Head of caudate nucleus (tissue), 42 donors: ENCODE data around the gene PLA2G2D.
"Not testable (repeated sequence)": the region's sequence is repeated elsewhere in the genome, so short reads cannot be mapped to it uniquely, and the experiment has no call there.

Experiments used
- DNase-seq, 42 donors: peaks; one replicate each; pipeline versions ENCODE4 v3.0.0 to v3.0.0-alpha.2; 2020 to 2021; ENCODE audit warnings: mixed read lengths in 7 of 42
- intact Hi-C: fragments of 100-400 bp; cut with DNase I; formaldehyde crosslinking; loops from one replicate; pipeline ENCODE4 v1.15.0; 2022

The PLA2G2D gene

DNA sequence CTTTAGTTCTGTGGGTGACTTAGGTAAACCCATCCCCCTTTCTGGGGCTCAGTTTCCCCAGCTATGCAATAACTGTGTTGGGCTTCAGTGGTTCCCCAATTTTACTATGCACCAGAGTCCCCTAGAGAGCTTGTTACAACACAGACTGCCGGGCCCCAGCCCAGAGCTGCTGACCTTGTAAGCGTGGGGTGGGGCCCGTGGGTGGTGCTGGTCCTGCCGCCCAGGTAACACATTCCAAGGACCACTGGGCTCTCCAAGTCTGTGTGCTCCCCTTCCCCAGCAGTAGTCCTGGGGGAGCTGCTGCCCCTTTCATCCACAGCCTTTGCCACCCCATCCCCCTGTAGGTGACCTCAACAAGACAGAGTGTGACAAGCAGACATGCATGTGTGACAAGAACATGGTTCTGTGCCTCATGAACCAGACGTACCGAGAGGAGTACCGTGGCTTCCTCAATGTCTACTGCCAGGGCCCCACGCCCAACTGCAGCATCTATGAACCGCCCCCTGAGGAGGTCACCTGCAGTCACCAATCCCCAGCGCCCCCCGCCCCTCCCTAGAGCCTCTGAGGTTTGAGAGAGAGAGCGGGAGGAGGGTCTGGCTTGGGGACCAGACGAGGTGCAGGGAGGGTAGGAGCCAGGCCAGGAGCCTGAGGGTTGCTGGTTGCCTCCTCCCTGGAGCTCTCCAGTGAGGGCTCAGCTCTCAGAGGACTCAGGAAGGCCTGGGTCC, 28.7 kb upstream of the PLA2G2D start:
- intact Hi-C loops = no loop called here
- no peak for DNase-seq

DNA sequence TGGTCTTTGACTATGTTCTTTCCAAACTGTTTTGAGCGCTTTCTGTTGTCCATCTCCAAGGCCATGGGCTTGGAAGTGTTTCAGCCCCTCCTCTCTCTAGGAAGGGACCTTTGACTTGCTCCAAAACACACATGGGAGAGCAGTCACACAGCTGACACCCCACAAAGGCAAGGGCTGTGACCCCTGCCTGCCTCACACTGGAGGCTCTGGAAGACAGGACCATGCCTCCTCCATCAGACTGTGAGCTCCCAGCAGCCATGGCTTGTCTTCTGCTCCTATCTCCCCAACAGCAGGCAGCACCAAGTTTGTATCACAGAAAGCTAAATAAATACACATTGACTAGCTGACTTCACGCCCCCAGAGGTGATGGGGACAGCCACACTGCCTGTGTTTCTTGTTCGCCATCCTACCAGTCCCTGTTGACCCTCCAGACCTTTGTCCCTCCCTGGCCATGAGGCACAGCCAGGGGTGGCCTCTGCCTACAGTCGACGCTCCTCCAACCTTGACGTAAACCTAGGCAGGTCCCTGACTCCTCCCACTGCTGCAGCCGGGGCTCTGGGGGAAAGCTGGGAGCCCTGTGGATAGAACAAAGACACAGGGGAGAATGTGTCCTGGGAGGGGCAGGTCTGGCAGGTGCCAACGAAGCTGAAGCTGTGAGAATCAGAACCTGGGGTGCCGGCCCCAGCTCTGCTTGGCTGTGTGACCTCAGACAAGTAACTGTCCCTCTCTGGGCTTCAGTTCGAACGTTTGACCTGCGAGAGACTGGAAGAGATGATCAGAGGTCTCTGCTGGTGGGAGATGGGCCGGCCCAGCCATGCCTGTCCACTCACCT, 24.6 kb upstream of the PLA2G2D start:
- intact Hi-C loops = no loop called here
- DNase-seq = peak in 1 of 42 donors; percentile 14

GRCh38 chr1:20143318-20143717, 24.0 kb upstream of the PLA2G2D start:
- intact Hi-C loops = no loop called here
- DNase-seq = no peak

DNA sequence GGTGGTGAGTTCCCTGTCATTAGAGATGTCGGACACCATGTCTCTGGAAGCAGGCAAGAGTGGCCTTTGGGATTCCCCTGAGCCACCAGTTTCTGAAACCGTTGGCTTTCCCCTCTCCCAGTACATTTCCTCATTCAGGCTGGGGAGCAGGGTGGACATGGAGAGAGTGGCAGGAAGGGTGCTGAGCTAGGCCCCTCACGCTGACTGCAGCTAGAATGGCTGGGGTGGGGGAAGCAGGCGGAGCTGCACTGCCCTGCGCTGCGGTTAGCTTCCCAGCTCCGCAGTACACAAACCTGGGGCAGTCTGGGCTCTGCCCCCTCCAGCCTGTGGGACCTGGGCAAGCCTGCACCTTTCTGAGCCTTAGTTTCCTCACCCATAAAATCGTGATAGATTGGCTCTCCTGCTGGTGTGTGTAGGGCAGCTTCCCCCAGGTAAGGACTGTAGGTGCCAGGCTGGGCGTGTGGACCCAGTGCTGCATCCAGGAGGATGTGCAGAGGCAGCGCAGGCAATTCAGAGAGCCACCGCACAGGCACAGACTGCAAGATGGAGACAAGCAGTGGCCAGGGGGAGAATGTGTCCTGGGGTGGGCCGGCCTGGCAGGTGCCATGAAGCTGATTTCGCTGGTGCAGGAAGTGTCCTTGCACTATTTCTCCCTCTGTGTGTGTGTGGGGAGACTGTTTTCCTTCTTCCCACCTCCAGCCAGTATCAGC, 22.8 kb upstream of the PLA2G2D start:
- no peak for DNase-seq
- intact Hi-C loops = no loop called here

DNA sequence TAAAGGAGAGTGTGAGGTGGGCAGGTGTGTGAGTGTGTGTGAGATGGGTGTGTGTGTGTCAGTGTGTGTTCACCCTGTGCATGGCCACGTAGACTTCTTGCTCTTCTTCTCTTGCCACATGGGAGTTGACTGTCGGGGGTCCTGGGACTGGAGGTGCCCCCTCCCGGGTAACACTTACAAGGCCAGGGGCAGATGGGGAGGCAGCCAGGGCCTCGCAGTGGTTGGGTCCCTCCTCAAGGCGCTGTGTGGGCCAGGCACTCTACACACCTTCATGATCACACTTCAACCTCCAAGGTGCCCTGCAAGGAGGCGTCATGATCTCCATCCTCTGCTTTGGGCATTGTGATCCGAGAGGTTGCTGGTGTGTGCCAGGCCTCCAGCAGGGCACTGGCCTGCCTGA, 22.1 kb upstream of the PLA2G2D start:
- peak in 1 of 42 donors; percentile 16 for DNase-seq
- intact Hi-C loops = no loop called here

DNA sequence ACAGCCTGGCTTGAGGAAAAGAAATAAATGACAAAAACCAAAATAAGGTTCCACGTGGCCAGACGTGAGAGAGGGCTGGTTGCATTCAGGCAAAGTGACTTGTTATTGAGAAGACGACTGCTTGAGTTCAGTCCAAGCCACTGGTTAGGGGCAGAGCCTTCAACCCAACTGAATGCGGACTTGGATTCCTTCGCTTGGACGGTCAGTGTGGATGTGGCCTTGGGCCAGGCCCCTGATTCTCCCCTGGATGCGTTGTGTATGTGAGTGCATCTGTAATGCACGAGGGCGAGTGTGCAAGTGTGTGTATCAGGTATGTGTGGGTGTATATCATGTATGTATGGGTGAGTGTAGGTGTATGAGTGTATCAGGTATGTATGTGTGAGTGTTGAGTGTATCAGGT, 21.7 kb upstream of the PLA2G2D start:
- no peak for DNase-seq
- intact Hi-C loops = no loop called here

GRCh38 chr1:20139776-20140612, 20.7 kb upstream of the PLA2G2D start:
- intact Hi-C loops = no loop called here
- DNase-seq = no peak

- intact Hi-C loops = no loop called here
- DNase-seq = no peak
Measured at GRCh38 chr1:20138961-20139550, 19.7 kb upstream of the PLA2G2D start, which contains the start of gene PLA2G2F. TSS of gene PLA2G2F (plus strand) at chr1:20139323. CDS start at chr1:20139428, 105 bp downstream.

- intact Hi-C loops = no loop called here
- no peak for DNase-seq
Measured at GRCh38 chr1:20138346-20138745, 19.0 kb upstream of the PLA2G2D start.

DNA sequence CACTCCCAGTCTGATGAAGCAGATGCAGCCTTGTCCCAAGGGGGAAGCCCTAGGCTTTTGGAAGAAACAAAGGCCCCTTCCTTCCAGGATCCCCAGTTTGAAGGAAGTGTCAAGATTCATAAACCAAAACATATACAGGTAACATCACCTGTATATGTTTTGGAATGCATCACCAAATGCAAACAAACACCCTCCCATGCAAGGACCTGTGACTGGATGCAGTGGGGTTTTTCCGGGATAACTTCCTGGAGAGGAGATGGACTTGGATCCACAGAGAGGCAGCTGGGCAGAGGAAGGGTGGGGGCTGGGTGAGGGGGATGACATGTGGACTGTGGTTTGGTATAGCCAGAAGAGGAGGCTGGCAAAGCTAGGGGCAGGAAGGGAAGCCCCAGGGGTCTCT, 18.3 kb upstream of the PLA2G2D start:
- intact Hi-C loops = no loop called here
- DNase-seq = no peak

GRCh38 chr1:20137055-20137454, 17.7 kb upstream of the PLA2G2D start:
- DNase-seq = no peak
- intact Hi-C loops = no loop called here

DNA sequence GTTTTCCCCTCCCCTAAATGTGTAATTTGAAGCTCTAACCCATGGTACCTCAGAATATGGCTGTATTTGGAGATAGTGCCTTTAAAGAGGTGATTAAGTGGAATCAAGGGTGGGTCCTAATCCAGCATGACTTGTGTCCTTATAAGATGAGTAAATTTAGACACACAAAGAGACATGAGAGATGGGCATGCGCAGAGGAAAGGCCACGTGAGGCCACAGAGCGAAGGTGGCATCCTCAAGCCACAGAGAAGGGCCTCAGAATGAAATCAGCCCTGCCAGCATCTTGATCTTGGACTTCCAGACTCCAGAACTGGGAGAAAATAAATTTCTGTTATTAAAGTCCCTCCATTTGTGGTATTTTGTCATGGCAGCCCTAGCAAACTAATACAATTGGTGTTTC, 16.9 kb upstream of the PLA2G2D start:
- DNase-seq = no peak
- intact Hi-C loops = no loop called here

GRCh38 chr1:20134995-20135394, 15.7 kb upstream of the PLA2G2D start:
- no peak for DNase-seq
- intact Hi-C loops = no loop called here

DNA sequence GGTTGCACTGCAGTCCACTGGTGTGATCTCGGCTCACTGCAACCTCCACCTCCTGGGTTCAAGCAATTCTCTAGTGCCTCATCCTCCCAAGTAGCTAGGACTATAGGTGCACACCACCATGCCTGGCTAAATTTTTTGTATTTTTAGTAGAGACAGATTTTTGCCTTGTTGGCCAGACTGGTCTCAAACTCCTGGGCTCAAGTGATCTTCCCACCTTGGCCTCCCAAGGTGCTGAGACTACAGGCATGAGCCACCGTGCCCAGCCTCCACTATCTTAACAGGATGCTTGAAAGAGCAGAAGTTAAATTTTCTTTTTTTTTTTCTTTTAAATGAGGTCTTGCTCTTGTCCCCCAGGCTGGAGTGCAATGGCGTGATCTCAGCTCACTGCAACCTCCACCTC, 11.2 kb upstream of the PLA2G2D start:
- peak in 1 of 42 donors; percentile 2 for DNase-seq

DNA sequence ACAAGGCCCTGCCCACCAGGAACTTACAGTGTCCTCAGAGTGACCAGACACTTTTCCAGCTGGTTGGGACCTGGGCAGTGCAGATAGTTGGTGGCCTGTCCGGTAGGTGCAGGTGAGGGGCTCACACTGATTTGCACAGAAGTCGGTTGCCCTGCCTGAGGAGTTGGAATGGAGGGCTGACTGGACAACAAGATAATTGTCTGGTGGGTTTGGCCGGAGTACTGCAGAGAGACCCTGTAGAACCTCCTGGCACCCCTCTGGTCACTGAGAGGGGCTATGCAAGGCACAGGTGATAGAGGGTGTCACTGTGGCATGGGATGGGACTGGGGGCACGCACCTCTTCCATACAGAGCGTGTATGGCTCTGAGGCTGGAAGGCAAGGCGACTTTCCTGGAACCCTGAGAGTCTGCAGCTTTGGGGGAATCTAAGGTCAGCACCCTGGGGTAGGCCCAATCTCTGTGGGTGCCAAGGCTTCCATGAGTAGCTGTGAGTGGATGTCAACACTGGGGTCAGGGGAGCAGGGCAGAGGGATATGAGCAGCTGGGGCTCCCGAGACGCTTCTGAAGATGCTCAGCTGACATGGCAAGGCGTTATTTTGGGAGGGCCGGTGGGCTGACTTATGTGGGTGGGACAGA, 7.6 kb upstream of the PLA2G2D start:
- DNase-seq = peak in 2 of 42 donors; percentile 10 to 12
- intact Hi-C loops = no loop called here

More for the DNA sequence above, 11.2 kb upstream of the PLA2G2D start:
- intact Hi-C loops = not testable (repeated sequence)

GRCh38 chr1:20126041-20126805, 6.9 kb upstream of the PLA2G2D start:
- intact Hi-C loops = no loop called here
- peak in 1 of 42 donors; percentile 2 for DNase-seq

DNA sequence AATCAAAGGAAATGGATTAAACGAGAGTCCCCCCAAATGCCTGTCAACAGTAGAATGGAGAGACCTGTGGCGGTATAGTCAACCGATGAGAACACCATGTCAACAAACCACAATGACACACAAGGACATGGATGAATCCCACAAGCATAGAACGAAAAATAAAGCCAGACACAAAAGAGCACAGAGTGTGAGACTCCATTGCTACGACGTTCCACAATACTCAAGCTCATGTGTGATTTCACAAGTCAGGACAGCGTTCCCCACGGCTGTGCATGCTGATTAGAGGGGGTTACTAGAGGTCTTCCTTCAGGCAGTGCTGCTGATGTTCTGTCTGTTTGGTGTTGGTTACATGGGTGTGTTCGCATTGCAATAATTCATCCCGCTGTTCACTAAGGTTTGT, 5.8 kb upstream of the PLA2G2D start:
- DNase-seq = no peak
- intact Hi-C loops = no loop called here
